GM12865 (cell line): ENCODE results near the gene PCNX1.

Experiments used
- DNase-seq: peaks from one replicate; pipeline ENCODE4 v3.0.0; 2010; ENCODE audit warnings: low read depth
- H3K4me3 ChIP-seq: 2 replicates; pipeline ENCODE4 v1.5.1; 2011; ENCODE audit warnings: mild to moderate bottlenecking, low read depth, low read length, control low read depth
- CTCF ChIP-seq: IDR thresholded peaks from 2 replicates; pipeline ENCODE4 v1.5.1; 2011; ENCODE audit warnings: low read length, control low read depth, low read depth, inconsistent platforms; ENCODE audit not compliant: insufficient read depth; ENCODE audit errors: missing control alignments

The PCNX1 gene

GRCh38 chr14:71036433-71036832 is 129.2 kb downstream of the PCNX1 start:
- H3K4me3 ChIP-seq = no peak overlapping the region
- DNase-seq = no peak
- no peak for TF ChIP-seq CTCF

GRCh38 chr14:71048393-71048792 is 141.1 kb downstream of the PCNX1 start:
- TF ChIP-seq CTCF = no peak
- no peak overlapping the region for H3K4me3 ChIP-seq
- no peak for DNase-seq

- no peak for DNase-seq
- no peak for TF ChIP-seq CTCF
- no peak overlapping the region for H3K4me3 ChIP-seq
Observed at GRCh38 chr14:71049435-71050133, 142.3 kb downstream of the PCNX1 start.

GRCh38 chr14:71050227-71050823 is 143.1 kb downstream of the PCNX1 start:
- DNase-seq = no peak
- no peak overlapping the region for H3K4me3 ChIP-seq
- TF ChIP-seq CTCF = peak; percentile 24

DNA sequence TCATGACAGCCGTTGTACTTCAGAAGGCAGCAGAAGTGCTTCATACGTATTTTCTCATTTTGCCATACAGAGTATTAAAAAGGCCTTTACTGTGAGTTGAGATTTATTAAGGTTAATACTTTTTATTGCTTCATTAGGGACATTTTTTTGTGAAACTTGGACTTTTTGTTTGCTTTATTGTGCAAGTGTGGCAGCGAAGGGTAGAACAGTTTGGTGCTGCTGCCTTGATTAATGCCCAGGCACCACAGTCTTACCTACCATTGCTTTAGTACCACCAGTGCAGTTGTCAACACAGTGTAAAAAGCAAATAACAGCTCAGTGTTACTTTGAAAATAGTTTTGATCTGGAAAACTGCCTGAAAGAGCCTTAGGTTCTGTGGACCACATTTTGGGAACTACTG is 147.4 kb downstream of the PCNX1 start:
- DNase-seq = no peak
- TF ChIP-seq CTCF = no peak
- H3K4me3 ChIP-seq = no peak overlapping the region

GRCh38 chr14:71056168-71056567 is 148.9 kb downstream of the PCNX1 start:
- no peak overlapping the region for H3K4me3 ChIP-seq
- TF ChIP-seq CTCF = no peak
- DNase-seq = no peak

- H3K4me3 ChIP-seq = no peak overlapping the region
- DNase-seq = no peak
- TF ChIP-seq CTCF = no peak
Observed at GRCh38 chr14:71060274-71060673, 153.0 kb downstream of the PCNX1 start.
